GM19463 (cell line): Measurements from ENCODE around the gene COQ7.

Experiments used
- ATAC-seq: cut with Tn5 transposase; IDR thresholded peaks from one replicate; pipeline ENCODE4 v1.9.1; 2021; ENCODE audit warnings: mild to moderate bottlenecking, moderate library complexity; ENCODE audit not compliant: unreplicated experiment

Gene COQ7

GRCh38 chr16:19067349-19068236 is at the start of gene COQ7:
COQ7 (plus strand) TSS chr16:19067614; CDS start chr16:19067665, 51 bp downstream.
- peak; percentile 93 for ATAC-seq

GRCh38 chr16:19020689-19021088 is 46.7 kb upstream of the COQ7 start:
- ATAC-seq: no peak

DNA sequence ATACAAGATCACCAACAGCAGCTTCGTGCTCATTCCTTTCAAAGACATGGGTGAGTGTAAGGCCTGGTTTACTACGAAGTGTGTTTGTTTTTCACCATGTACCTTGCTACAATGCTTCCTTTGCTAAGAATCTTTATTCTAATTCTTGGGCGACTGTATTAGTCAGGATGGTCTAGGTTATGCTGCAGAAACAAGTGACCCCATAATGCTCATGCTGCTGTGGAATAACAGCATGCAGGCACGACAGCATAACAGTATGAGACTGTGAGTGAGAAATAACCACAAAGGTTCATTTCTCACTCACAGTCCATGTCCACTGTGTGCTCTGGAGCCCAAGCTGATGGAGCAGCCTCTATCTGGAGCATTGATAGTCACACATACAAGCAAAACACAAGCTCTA is 45.7 kb upstream of the COQ7 start:
- no peak for ATAC-seq

- no peak for ATAC-seq
These were observed 40.0 kb upstream of the COQ7 start for GRCh38 chr16:19027416-19027815.

- ATAC-seq: no peak
These were observed 37.4 kb upstream of the COQ7 start for GRCh38 chr16:19029980-19030379.

DNA sequence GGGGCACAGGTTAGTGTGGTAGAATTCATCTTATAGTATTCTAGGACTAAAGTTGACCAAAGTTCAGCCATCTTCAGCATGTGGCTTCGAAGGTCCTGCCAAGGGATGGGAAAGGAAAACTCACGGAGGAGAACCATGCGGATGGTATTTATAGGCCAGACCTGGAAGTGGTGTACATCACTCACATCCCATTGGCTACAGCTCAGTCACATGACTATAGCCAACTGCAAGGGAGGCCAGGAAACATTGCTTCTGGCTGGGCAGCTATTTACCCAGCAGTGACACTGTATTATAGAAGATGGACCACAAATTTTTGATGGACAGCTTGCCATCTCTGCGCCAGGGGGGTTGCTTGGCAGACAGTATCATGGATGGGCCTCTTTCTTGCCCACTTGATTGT is 35.7 kb upstream of the COQ7 start:
- no peak for ATAC-seq

DNA sequence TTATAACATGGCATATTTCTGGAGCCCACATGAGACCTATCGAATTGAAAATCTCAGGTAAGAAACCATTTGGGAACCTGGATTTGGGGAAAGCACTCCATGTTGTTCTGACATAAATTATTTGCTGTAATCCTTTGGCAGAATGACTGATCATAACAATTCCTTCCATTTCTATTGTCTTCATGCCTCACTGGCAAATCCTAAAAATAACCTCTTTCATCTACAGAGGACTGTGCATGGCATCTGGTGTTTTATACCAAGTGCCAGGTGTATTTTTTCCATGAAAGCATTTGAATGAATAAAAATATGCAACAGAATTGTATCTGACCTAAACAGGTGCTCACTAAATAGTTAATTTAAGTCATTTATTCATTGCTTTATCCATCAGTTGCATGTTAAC is 33.7 kb upstream of the COQ7 start:
- ATAC-seq: no peak

DNA sequence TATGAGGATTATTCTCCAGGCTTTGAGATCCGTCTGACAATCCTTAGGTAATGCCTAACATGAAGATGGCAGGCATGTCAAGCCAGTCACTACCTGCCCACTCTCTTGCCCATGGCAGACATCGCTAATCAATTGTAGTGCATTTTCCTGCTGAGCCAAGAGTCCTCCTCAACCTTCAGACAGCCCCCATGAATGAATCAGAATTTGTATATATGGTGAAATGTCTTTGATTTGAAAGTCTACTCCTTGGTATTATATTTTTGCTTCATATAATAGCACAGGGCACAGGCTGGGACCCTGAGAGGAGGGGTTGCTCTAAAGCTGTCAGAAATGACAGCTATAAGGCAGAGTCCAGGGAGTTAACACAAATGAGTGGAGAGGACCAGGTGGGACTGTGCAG is 27.0 kb upstream of the COQ7 start:
- ATAC-seq: no peak

- ATAC-seq: no peak
These were observed 22.6 kb upstream of the COQ7 start for GRCh38 chr16:19044769-19045168.

- ATAC-seq: no peak
These were observed 21.4 kb upstream of the COQ7 start for GRCh38 chr16:19046062-19046461.

- ATAC-seq: no peak
These were observed 4.7 kb upstream of the COQ7 start for GRCh38 chr16:19062706-19063105.

DNA sequence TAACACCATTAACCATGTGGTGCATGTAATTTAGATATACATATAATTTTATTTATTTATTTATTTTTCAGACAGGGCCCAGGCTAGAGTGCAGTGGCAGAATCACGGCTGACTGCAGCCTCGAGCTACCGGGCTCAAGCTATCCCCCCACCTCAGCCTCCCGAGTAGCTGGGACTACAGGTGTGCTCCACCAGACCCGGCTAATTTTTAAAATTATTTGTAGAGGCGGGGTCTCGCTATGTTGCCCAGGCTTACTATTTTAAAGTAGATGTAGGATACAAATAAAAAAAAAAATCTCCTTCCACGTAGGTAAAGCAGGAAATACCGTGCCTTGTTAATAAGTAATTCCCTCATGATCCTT is 446 bp upstream of the COQ7 start:
- no peak for ATAC-seq

DNA sequence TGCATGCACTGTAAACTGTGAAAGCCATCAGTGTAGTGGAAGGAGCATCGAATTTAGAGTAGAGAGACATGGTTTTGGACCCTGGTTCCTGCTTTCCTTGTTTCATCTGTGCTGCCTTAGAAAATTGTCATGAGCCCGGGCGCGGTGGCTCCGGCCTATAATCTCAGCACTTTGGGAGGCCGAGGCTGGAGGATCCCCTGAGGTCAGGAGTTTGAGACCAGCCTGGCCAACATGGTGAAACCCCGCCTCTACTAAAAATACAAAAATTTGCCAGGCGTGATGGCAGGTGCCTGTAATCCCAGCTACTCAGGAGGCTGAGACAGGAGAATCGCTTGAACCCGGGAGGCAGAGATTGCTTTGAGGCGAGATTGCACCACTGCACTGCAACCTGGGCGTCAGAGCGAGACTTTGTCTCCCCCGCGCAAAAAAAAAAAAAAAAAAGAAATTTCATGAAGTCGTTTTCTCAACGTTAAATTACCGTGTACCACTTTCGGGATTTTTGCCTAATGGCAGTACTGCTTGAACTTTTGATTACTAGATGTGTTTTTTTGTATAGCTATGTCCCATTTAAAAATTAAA is 912 bp downstream of the COQ7 start:
- no peak for ATAC-seq

DNA sequence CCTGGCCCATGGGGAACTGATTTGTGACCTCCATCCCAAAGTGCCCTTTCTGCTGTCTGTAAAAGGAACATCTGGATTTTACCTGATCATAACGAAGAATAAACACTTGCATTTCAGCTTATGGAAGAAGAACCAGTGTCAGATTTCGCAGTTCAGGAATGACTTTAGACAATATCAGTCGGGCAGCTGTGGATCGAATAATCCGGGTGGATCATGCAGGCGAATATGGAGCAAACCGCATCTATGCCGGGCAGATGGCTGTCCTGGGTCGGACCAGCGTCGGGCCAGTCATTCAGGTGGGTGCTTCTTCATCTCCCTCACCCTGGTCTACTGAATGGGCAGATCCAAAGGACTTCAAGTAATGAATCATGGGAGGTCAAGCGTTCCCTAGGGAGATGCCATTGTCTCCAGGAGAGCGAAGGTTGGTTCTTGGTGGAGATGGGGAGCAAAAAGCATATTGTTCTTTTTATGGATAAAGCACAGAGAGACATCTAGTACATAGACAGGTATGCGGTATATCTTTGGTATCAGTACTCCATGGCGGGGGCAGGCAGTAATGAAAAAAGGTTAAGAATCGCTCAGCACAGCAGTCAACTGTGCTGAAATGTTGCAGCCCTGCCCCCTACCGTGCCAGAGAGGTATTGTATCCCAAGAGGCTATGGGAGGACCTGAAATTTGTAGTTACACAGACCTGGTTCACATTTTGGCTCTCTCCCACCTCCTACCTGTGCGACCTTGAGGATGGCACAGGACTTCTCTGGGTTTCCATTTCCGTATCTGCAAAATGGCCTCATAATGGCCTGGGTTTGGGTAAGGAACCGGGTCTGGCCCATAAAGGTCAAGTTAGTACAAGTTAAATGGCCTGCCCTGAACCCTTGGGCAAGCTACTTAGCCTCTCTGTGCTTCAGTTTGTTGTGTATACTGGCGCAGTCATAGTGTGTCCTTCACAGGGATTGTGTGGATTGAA is 4.7 kb downstream of the COQ7 start:
- no peak for ATAC-seq

- no peak for ATAC-seq
These were observed 5.9 kb downstream of the COQ7 start for GRCh38 chr16:19073344-19073743.

- no peak for ATAC-seq
These were observed 6.4 kb downstream of the COQ7 start for GRCh38 chr16:19073863-19074262.

DNA sequence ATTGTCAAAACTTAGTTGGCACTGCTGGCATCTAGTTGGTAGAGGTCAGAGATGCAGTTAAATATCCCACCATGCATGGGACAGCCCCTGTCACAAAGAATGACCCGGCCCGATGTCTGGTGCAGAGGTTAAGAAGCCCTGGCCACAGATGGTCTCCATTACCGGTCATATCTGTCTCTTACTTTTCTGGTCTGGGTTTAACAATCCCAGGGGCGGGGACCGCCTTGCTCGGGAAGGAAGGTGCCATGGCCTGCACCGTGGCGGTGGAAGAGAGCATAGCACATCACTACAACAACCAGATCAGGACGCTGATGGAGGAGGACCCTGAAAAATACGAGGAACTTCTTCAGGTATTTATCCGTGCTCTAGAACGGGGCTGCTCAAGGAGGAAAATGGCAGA is 8.1 kb downstream of the COQ7 start:
- no peak for ATAC-seq

DNA sequence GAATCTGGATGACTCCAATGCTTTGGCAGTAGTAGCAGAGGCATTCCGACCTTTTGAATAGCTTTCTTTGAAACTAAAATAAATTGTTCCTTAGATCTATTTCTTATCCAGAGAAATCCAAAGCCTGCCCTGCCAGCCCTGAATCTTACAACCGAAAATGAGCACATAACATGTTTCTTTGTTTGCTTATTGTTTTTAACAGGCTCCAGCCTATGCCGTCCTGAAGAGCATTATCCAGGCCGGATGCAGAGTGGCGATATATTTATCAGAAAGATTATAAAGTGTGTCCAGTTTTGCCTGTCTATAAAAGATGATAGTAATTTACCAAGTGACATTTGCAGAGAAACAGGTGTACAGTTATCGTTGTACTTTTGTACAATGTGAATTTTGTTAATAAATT is 10.5 kb downstream of the COQ7 start:
- no peak for ATAC-seq

DNA sequence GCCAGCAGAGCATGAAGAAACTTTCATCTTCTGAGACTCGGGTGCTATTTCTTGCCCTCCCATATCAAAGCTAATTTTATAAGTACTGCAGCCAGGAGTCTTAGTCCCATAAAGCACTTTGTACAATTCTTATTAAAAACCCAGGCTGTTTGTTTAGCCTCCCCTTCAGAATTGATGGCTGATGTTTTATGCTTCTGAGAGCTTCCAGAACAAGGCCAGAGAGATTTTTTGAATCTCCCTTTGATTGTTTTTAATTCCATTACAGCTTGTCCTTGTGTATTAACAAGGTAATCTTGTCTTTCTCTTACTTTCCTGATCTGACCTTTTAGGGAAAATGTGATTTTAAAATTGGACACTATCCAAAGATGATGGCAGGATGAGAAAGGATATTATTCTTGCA is 16.3 kb downstream of the COQ7 start:
- no peak for ATAC-seq

GRCh38 chr16:19084139-19084538 is 16.7 kb downstream of the COQ7 start:
- no peak for ATAC-seq

DNA sequence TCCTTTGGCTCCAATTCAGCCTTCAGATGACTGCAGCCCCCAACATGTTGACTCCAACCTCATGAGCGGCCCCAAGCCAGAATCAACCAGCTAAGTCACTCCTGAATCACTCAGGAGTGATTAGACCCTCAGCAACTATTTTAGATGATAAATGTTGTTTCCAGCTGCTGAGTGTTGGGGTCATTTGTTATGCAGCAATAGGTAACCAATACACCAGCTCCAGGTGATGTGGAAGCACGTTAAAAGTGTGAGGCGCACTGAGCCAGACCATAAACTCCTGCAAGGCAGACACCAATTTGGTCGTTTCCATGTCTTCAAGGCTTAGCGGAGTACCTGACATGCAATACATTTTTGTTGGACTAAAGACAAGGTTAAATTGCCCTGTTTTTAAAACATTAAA is 17.5 kb downstream of the COQ7 start:
- no peak for ATAC-seq
